Neural crest cell (in vitro differentiated cells): ENCODE results near the gene RPS19. TPM values are rescaled to one million over a fixed set of nuclear protein-coding genes. Genes with fewer than 3 reads are reported as not detected.

ENCODE experiments used
- DNase-seq: peaks from one replicate; pipeline ENCODE4 v3.0.0; 2021; ENCODE audit warnings: low read depth, mixed read lengths, low spot score
- H3K27ac Mint-ChIP-seq: one replicate; pipeline ENCODE4 v1.8.0; 2021; ENCODE audit warnings: mild to moderate bottlenecking, mixed read lengths; ENCODE audit not compliant: unreplicated experiment
- H3K27me3 Mint-ChIP-seq: 2 replicates; pipeline ENCODE4 v1.8.0; 2021; ENCODE audit warnings: low read depth, mild to moderate bottlenecking, mixed read lengths
- H3K36me3 Mint-ChIP-seq: 2 replicates; pipeline ENCODE4 v1.8.0; 2021; ENCODE audit warnings: low read depth, mild to moderate bottlenecking, mixed read lengths
- H3K4me1 Mint-ChIP-seq: 2 replicates; pipeline ENCODE4 v1.8.0; 2021; ENCODE audit warnings: mixed read lengths
- H3K4me3 Mint-ChIP-seq: one replicate; pipeline ENCODE4 v1.8.0; 2021; ENCODE audit warnings: mild to moderate bottlenecking, mixed read lengths
- H3K9me3 Mint-ChIP-seq: 2 replicates; pipeline ENCODE4 v1.8.0; 2021; ENCODE audit warnings: mixed read lengths
- CTCF ChIP-seq: fragments of 200-600 bp; sonication (generic); conservative IDR thresholded peaks from 2 replicates; pipeline ENCODE4 v1.5.0; 2021; ENCODE audit warnings: antibody characterized with exemption, mild to moderate bottlenecking
- total RNA-seq: library from RNA; stranded (reverse); gene quantifications from 2 replicates; pipeline ENCODE4 v1.2.1, GENCODE V29; 2021

Gene RPS19
- total RNA-seq, 1 donor from 2014 or later, result 2,613 TPM

GRCh38 chr19:41915021-41915775 is 55.1 kb downstream of the RPS19 start:
- H3K4me1 Mint-ChIP-seq, result no peaks in the 10 kb centered on the region
- H3K36me3 Mint-ChIP-seq, result no peaks in the 10 kb centered on the region
- no peak overlapping the region for H3K27ac Mint-ChIP-seq
- no peak for DNase-seq
- H3K9me3 Mint-ChIP-seq, result no peaks in the 10 kb centered on the region
- no peak overlapping the region for H3K4me3 Mint-ChIP-seq
- no peaks in the 10 kb centered on the region for H3K27me3 Mint-ChIP-seq
- no peak for TF ChIP-seq CTCF

GRCh38 chr19:41915776-41916414 is 55.8 kb downstream of the RPS19 start:
- Mint-ChIP-seq H3K36me3 (no peaks in the 10 kb centered on the region), H3K27ac (no peak overlapping the region), H3K4me3 (no peak overlapping the region), H3K9me3 (no peaks in the 10 kb centered on the region), H3K4me1 (no peaks in the 10 kb centered on the region), H3K27me3 (peaks cover 1% of the 10 kb centered on the region)
- no peak for DNase-seq
- TF ChIP-seq CTCF, result no peak

GRCh38 chr19:41917676-41918075 is 57.6 kb downstream of the RPS19 start:
- H3K36me3 Mint-ChIP-seq, result no peaks in the 10 kb centered on the region
- H3K4me3 Mint-ChIP-seq, result no peak overlapping the region
- no peak for DNase-seq
- no peaks in the 10 kb centered on the region for H3K9me3 Mint-ChIP-seq
- H3K4me1 Mint-ChIP-seq, result peaks cover 3% of the 10 kb centered on the region
- no peak for TF ChIP-seq CTCF
- H3K27ac Mint-ChIP-seq, result no peak overlapping the region
- H3K27me3 Mint-ChIP-seq, result peaks cover 16% of the 10 kb centered on the region

- Mint-ChIP-seq H3K36me3 (no peaks in the 10 kb centered on the region), H3K27me3 (peaks cover 18% of the 10 kb centered on the region), H3K4me1 (peaks cover 4% of the 10 kb centered on the region), H3K9me3 (no peaks in the 10 kb centered on the region), H3K27ac (no peak overlapping the region), H3K4me3 (no peak overlapping the region)
- DNase-seq, result no peak
- TF ChIP-seq CTCF, result no peak
These were observed 58.0 kb downstream of the RPS19 start for GRCh38 chr19:41918095-41918494.

- no peak for DNase-seq
- Mint-ChIP-seq H3K4me3 (no peak overlapping the region), H3K4me1 (peaks cover 8% of the 10 kb centered on the region), H3K9me3 (no peaks in the 10 kb centered on the region), H3K36me3 (no peaks in the 10 kb centered on the region), H3K27me3 (peaks cover 22% of the 10 kb centered on the region), H3K27ac (no peak overlapping the region)
- no peak for TF ChIP-seq CTCF
These were observed 58.7 kb downstream of the RPS19 start for GRCh38 chr19:41918653-41919244.
